Psoas muscle (tissue), 8 donors: Measurements from ENCODE around the gene PDLIM3. TPM values are rescaled to one million over a fixed set of nuclear protein-coding genes. Genes with fewer than 3 reads are reported as not detected.

ENCODE experiments used
- ATAC-seq, 4 donors: fragments of 200-7000 bp; cut with Tn5 transposase; one replicate each; pipeline ENCODE4 v1.9.1; 2020; ENCODE audit warnings: moderate library complexity in 3 of 4, mild to moderate bottlenecking in 2 of 4
- DNase-seq, 2 donors: peaks; one replicate each; pipeline ENCODE4 v3.0.0-alpha.2; 2020
- H3K27ac ChIP-seq: fragments of 200-600 bp; one replicate; pipeline ENCODE4 v1.8.0; 2022
- H3K27me3 ChIP-seq, 3 donors: fragments of 200-600 bp in 1 of 3; one replicate each; pipeline versions ENCODE4 v1.6.1 to v1.8.0; 2013 to 2022; ENCODE audit warnings: low read length in 2 of 3, mild to moderate bottlenecking in 2 of 3, moderate library complexity in 1 of 3; ENCODE audit not compliant: insufficient read depth in 3 of 3
- H3K36me3 ChIP-seq, 2 donors: fragments of 200-600 bp in 1 of 2; one replicate each; pipeline versions ENCODE4 v1.6.1 to v1.8.0; 2013 to 2022; ENCODE audit warnings: low read depth in 1 of 2, mild to moderate bottlenecking in 1 of 2, moderate library complexity in 1 of 2; ENCODE audit not compliant: insufficient read depth in 1 of 2
- H3K4me1 ChIP-seq: fragments of 200-600 bp; one replicate; pipeline ENCODE4 v1.8.0; 2022
- H3K4me3 ChIP-seq: fragments of 200-600 bp; one replicate; pipeline ENCODE4 v1.8.0; 2022; ENCODE audit warnings: mild to moderate bottlenecking
- H3K9me3 ChIP-seq: fragments of 200-600 bp; one replicate; pipeline ENCODE4 v1.8.0; 2022
- CTCF ChIP-seq: fragments of 200-600 bp; IDR thresholded peaks from one replicate; pipeline ENCODE4 v1.8.0; 2022; ENCODE audit warnings: antibody characterized with exemption
- WGBS, 3 donors: extraction: QIAGEN DNeasy Blood & Tissue Kit; methylation state at CpG; one replicate each; pipeline versions ENCODE4 v1.1.6 to v1.1.7; 2013; 5-methylcytosine and 5-hydroxymethylcytosine counted together
- intact Hi-C, 2 donors: fragments of 100-400 bp; cut with DNase I; formaldehyde crosslinking; loops; one replicate each; pipeline versions ENCODE4 v1.11.0 to v1.14.2; 2022
- polyA plus RNA-seq, 3 donors: library from polyadenylated mRNA; stranded (reverse); fragments of 200-250 nt; gene quantifications; one replicate each; pipeline ENCODE4 v1.2.3, GENCODE V29; 2013
- total RNA-seq, 4 donors: library from RNA; stranded (reverse); fragmentation: NEBNext Ultra II Directional in 2 of 4; extraction: Animal tissue kit (Norgen Biotek cat#: 25700) in 2 of 4; gene quantifications; one replicate each; pipeline versions ENCODE4 v1.2.1 to v1.2.4, GENCODE V29; 2021 to 2023
- donor health status: healthy with polysubstance abuse.
- donor health status: DM: no; HTN: no; CAD: no; lungs with moderate emphysema.
- donor health status: Bipolar disorder and iron deficiency.
- donor health status: healthy.
- donor health status: DM: yes; HTN: yes; CAD: no.
- donor health status: DM: no; HTN: no; CAD: no.
- donor health status: DM: no; HTN: no; CAD: no.
- donor health status: DM: yes; HTN: yes; CAD: no.

Gene PDLIM3
- total and polyA plus RNA-seq, 7 donors: 703 to 5,341 (median 2,718) TPM

GRCh38 chr4:185467101-185467500 is 68.2 kb downstream of the PDLIM3 start:
- ATAC-seq (no peak), DNase-seq (no peak)
- 65 to 66% (median 66%) methylated on average over 4 of the region's 4 CpGs for WGBS, 3 donors
- Histone ChIP-seq H3K9me3 (no peaks in the 10 kb centered on the region), H3K36me3 (no peaks in the 10 kb centered on the region), H3K27me3 (no peaks in the 10 kb centered on the region), H3K4me1 (no peaks in the 10 kb centered on the region), H3K27ac (no peak overlapping the region), H3K4me3 (no peak overlapping the region)
- TF ChIP-seq CTCF: no peak
- intact Hi-C loops: loop anchor here (5.0 kb wide), 1 partner anchor 40 kb away; the partner anchor contains the start of gene UFSP2 (in 2 of the 2)

GRCh38 chr4:185465707-185466106 is 69.6 kb downstream of the PDLIM3 start:
- no peak for TF ChIP-seq CTCF
- ATAC-seq (no peak), DNase-seq (no peak)
- Histone ChIP-seq H3K27me3 (no peaks in the 10 kb centered on the region), H3K4me1 (no peaks in the 10 kb centered on the region), H3K4me3 (no peak overlapping the region), H3K27ac (no peak overlapping the region), H3K9me3 (no peaks in the 10 kb centered on the region), H3K36me3 (no peaks in the 10 kb centered on the region)
- 89 to 92% (median 91%) methylated on average over 3 of the region's 3 CpGs for WGBS, 3 donors
- intact Hi-C loops: loop anchor here (5.0 kb wide), 1 partner anchor 38 kb away; the partner anchor contains the start of gene UFSP2 (in 2 of the 2)

GRCh38 chr4:185464887-185465286 is 70.4 kb downstream of the PDLIM3 start:
- H3K27ac ChIP-seq: no peak overlapping the region
- DNase-seq: no peak
- TF ChIP-seq CTCF: no peak
- no peaks in the 10 kb centered on the region for H3K27me3 ChIP-seq
- intact Hi-C loops: loop anchor here (5.0 kb wide), 1 partner anchor 38 kb away; the partner anchor contains the start of gene UFSP2 (in 2 of the 2)
- H3K4me3 ChIP-seq: no peak overlapping the region
- no peaks in the 10 kb centered on the region for H3K4me1 ChIP-seq
- no peak for ATAC-seq
- WGBS, 3 donors: 45 to 56% (median 51%) methylated on average over 1 of the region's 1 CpG
- peaks cover 0 to 2% of the 10 kb centered on the region in 2 donors for H3K36me3 ChIP-seq
- no peaks in the 10 kb centered on the region for H3K9me3 ChIP-seq

- TF ChIP-seq CTCF: no peak
- H3K27me3 ChIP-seq: no peaks in the 10 kb centered on the region
- H3K4me1 ChIP-seq: no peaks in the 10 kb centered on the region
- intact Hi-C loops: no loop called here
- no peaks in the 10 kb centered on the region for H3K9me3 ChIP-seq
- no peak for ATAC-seq
- H3K27ac ChIP-seq: no peak overlapping the region
- peaks cover 0 to 9% of the 10 kb centered on the region in 2 donors for H3K36me3 ChIP-seq
- H3K4me3 ChIP-seq: no peak overlapping the region
- no peak for DNase-seq
- 59 to 75% (median 60%) methylated on average over 6 of the region's 6 CpGs for WGBS, 3 donors
These were observed 71.1 kb downstream of the PDLIM3 start for GRCh38 chr4:185464183-185464582.

GRCh38 chr4:185463541-185463940 is 71.8 kb downstream of the PDLIM3 start:
- DNase-seq (no peak), ATAC-seq (no peak)
- Histone ChIP-seq H3K36me3 (peaks cover 0 to 9% of the 10 kb centered on the region in 2 donors), H3K4me3 (no peak overlapping the region), H3K9me3 (no peaks in the 10 kb centered on the region), H3K27ac (no peak overlapping the region), H3K27me3 (no peaks in the 10 kb centered on the region), H3K4me1 (no peaks in the 10 kb centered on the region)
- intact Hi-C loops: no loop called here
- WGBS, 3 donors: 85 to 91% (median 87%) methylated on average over 6 of the region's 6 CpGs
- TF ChIP-seq CTCF: no peak
